Loucy (cell line): ENCODE data around the gene PKDCC.

ENCODE experiments used
- H2AFZ ChIP-seq: fragments of 200-600 bp; sonication (generic); 2 replicates; pipeline ENCODE4 v1.6.0; 2016; ENCODE audit warnings: antibody characterized with exemption, mild to moderate bottlenecking, low read length, moderate library complexity
- H3F3A ChIP-seq: fragments of 200-600 bp; 2 replicates; pipeline ENCODE4 v1.6.0; 2016; ENCODE audit warnings: antibody characterized with exemption, low read depth, mild to moderate bottlenecking
- H3K27me3 ChIP-seq: fragments of 200-600 bp; sonication (generic); 2 replicates; pipeline ENCODE4 v1.6.1; 2014; ENCODE audit warnings: low read length, mild to moderate bottlenecking; ENCODE audit not compliant: insufficient read depth, poor library complexity, severe bottlenecking
- H3K36me3 ChIP-seq: fragments of 200-600 bp; sonication (generic); 2 replicates; pipeline ENCODE4 v1.6.1; 2016; ENCODE audit warnings: low read length; ENCODE audit not compliant: insufficient read depth
- H3K4me1 ChIP-seq: fragments of 200-600 bp; sonication (generic); 2 replicates; pipeline ENCODE4 v1.5.1; 2014; ENCODE audit warnings: low read length, mild to moderate bottlenecking; ENCODE audit not compliant: insufficient read depth, poor library complexity, severe bottlenecking
- H3K4me2 ChIP-seq: fragments of 200-600 bp; sonication (generic); 2 replicates; pipeline ENCODE4 v1.6.0; 2014; ENCODE audit warnings: antibody characterized with exemption, low read length, low read depth, mild to moderate bottlenecking; ENCODE audit not compliant: poor library complexity, severe bottlenecking
- H3K4me3 ChIP-seq: fragments of 200-600 bp; sonication (generic); 2 replicates; pipeline ENCODE4 v1.5.1; 2014; ENCODE audit warnings: low read length, mild to moderate bottlenecking, mixed read lengths; ENCODE audit not compliant: poor library complexity, severe bottlenecking
- H3K79me2 ChIP-seq: fragments of 200-600 bp; sonication (generic); 2 replicates; pipeline ENCODE4 v1.6.1; 2014; ENCODE audit warnings: low read length; ENCODE audit not compliant: insufficient read depth
- H3K9ac ChIP-seq: fragments of 200-600 bp; sonication (generic); 2 replicates; pipeline ENCODE4 v1.6.0; 2014; ENCODE audit warnings: mild to moderate bottlenecking, low read depth, low read length, moderate library complexity; ENCODE audit not compliant: poor library complexity, severe bottlenecking
- H3K9me2 ChIP-seq: fragments of 200-600 bp; sonication (generic); replicated peaks from 2 replicates; pipeline ENCODE4 v1.6.1; 2016; ENCODE audit warnings: low read depth, low read length, mixed read lengths
- H3K9me3 ChIP-seq: fragments of 200-600 bp; sonication (generic); 2 replicates; pipeline ENCODE4 v1.6.1; 2014; ENCODE audit warnings: mild to moderate bottlenecking, antibody characterized with exemption, low read length, low read depth; ENCODE audit not compliant: insufficient read depth
- H4K20me1 ChIP-seq: fragments of 200-600 bp; sonication (generic); 2 replicates; pipeline ENCODE4 v1.6.0; 2014; ENCODE audit warnings: antibody characterized with exemption, low read length, mild to moderate bottlenecking; ENCODE audit not compliant: insufficient read depth, poor library complexity, severe bottlenecking
- CTCF ChIP-seq: fragments of 200-600 bp; sonication (generic); conservative IDR thresholded peaks from 2 replicates; pipeline ENCODE4 v1.5.1; 2014; ENCODE audit warnings: mild to moderate bottlenecking, antibody characterized with exemption, low read length
- EZH2phosphoT487 ChIP-seq: fragments of 200-600 bp; IDR thresholded peaks from 2 replicates; pipeline ENCODE4 v1.6.1; 2018; ENCODE audit warnings: antibody characterized with exemption, mild to moderate bottlenecking, moderate library complexity, borderline replicate concordance

The PKDCC gene

GRCh38 chr2:42096869-42097591, 49.2 kb downstream of the PKDCC start:
- Histone ChIP-seq H3K4me1 (no peaks in the 10 kb centered on the region), H3K4me2 (no peak overlapping the region), H3K4me3 (no peak overlapping the region), H2AFZ (no peak overlapping the region), H3F3A (no peaks in the 10 kb centered on the region), H3K79me2 (no peaks in the 10 kb centered on the region), H3K36me3 (no peaks in the 10 kb centered on the region), H4K20me1 (no peaks in the 10 kb centered on the region), H3K27me3 (no peaks in the 10 kb centered on the region), H3K9ac (no peak overlapping the region), H3K9me3 (no peaks in the 10 kb centered on the region), H3K9me2 (no peaks in the 10 kb centered on the region)
- no peak for TF ChIP-seq CTCF
- no peak for TF ChIP-seq EZH2phosphoT487

- TF ChIP-seq CTCF: no peak
- TF ChIP-seq EZH2phosphoT487: no peak
- Histone ChIP-seq H3K27me3 (no peaks in the 10 kb centered on the region), H3K36me3 (no peaks in the 10 kb centered on the region), H3K79me2 (no peaks in the 10 kb centered on the region), H4K20me1 (no peaks in the 10 kb centered on the region), H2AFZ (no peak overlapping the region), H3F3A (no peaks in the 10 kb centered on the region), H3K9me2 (no peaks in the 10 kb centered on the region), H3K4me1 (no peaks in the 10 kb centered on the region), H3K9ac (no peak overlapping the region), H3K4me2 (no peak overlapping the region), H3K9me3 (no peaks in the 10 kb centered on the region), H3K4me3 (no peak overlapping the region)
These were observed 51.0 kb downstream of the PKDCC start for GRCh38 chr2:42098571-42099437.

GRCh38 chr2:42099438-42100173, 51.8 kb downstream of the PKDCC start:
- no peak overlapping the region for H3K9ac ChIP-seq

More at GRCh38 chr2:42099438-42100173, 51.8 kb downstream of the PKDCC start:
- no peak overlapping the region for H3K4me2 ChIP-seq
- no peaks in the 10 kb centered on the region for H3K36me3 ChIP-seq
- H4K20me1 ChIP-seq: no peaks in the 10 kb centered on the region
- no peaks in the 10 kb centered on the region for H3K4me1 ChIP-seq
- H3K27me3 ChIP-seq: no peaks in the 10 kb centered on the region
- H2AFZ ChIP-seq: no peak overlapping the region
- H3K79me2 ChIP-seq: no peaks in the 10 kb centered on the region
- H3K9me3 ChIP-seq: no peaks in the 10 kb centered on the region
- no peaks in the 10 kb centered on the region for H3K9me2 ChIP-seq
- no peak overlapping the region for H3K4me3 ChIP-seq
- no peak for TF ChIP-seq CTCF
- no peaks in the 10 kb centered on the region for H3F3A ChIP-seq
